ENCODE data around the gene AP1B1.

AP1B1 gene

GRCh38 chr22:29301716-29302401 is 86.5 kb downstream of the AP1B1 start:
- no peak for DNase-seq (ENCODE audit: low read depth in 1 of 2, low spot score in 1 of 2)
- in situ Hi-C loops (cut with HindIII; ENCODE audit: low pct_unique_long_range_greater_than_20kb, low sequenced_read_pairs) = no loop called here
- no peak for TF ChIP-seq JUND (IDR thresholded peaks at IDR 0.05; ENCODE audit: low read depth)

GRCh38 chr22:29300807-29301601 is 87.4 kb downstream of the AP1B1 start:
- no peak for TF ChIP-seq JUND (IDR thresholded peaks at IDR 0.05; ENCODE audit: low read depth)
- in situ Hi-C loops (cut with HindIII; ENCODE audit: low pct_unique_long_range_greater_than_20kb, low sequenced_read_pairs) = no loop called here
- no peak for DNase-seq (ENCODE audit: low read depth in 1 of 2, low spot score in 1 of 2)

GRCh38 chr22:29300467-29300806 is 87.9 kb downstream of the AP1B1 start:
- TF ChIP-seq JUND (IDR thresholded peaks at IDR 0.05; ENCODE audit: low read depth) = no peak
- DNase-seq (ENCODE audit: low read depth in 1 of 2, low spot score in 1 of 2) = no peak
- in situ Hi-C loops (cut with HindIII; ENCODE audit: low pct_unique_long_range_greater_than_20kb, low sequenced_read_pairs) = no loop called here

GRCh38 chr22:29299136-29299900 is 89.1 kb downstream of the AP1B1 start:
- DNase-seq (ENCODE audit: low read depth in 1 of 2, low spot score in 1 of 2) = no peak
- in situ Hi-C loops (cut with HindIII; ENCODE audit: low pct_unique_long_range_greater_than_20kb, low sequenced_read_pairs) = no loop called here
- no peak for TF ChIP-seq JUND (IDR thresholded peaks at IDR 0.05; ENCODE audit: low read depth)

- no peak for TF ChIP-seq JUND (IDR thresholded peaks at IDR 0.05; ENCODE audit: low read depth)
- in situ Hi-C loops (cut with HindIII; ENCODE audit: low pct_unique_long_range_greater_than_20kb, low sequenced_read_pairs) = no loop called here
- DNase-seq (ENCODE audit: low read depth in 1 of 2, low spot score in 1 of 2) = no peak
These were observed 89.7 kb downstream of the AP1B1 start for GRCh38 chr22:29298641-29299040.

GRCh38 chr22:29292379-29292778 is 96.0 kb downstream of the AP1B1 start:
- no peak for DNase-seq (ENCODE audit: low read depth in 1 of 2, low spot score in 1 of 2)
- TF ChIP-seq JUND (IDR thresholded peaks at IDR 0.05; ENCODE audit: low read depth) = no peak
- in situ Hi-C loops (cut with HindIII; ENCODE audit: low pct_unique_long_range_greater_than_20kb, low sequenced_read_pairs) = no loop called here

GRCh38 chr22:29291215-29291614 is 97.2 kb downstream of the AP1B1 start:
- no peak for TF ChIP-seq JUND (IDR thresholded peaks at IDR 0.05; ENCODE audit: low read depth)
- DNase-seq (ENCODE audit: low read depth in 1 of 2, low spot score in 1 of 2) = no peak
- in situ Hi-C loops (cut with HindIII; ENCODE audit: low pct_unique_long_range_greater_than_20kb, low sequenced_read_pairs) = no loop called here

- DNase-seq (ENCODE audit: low read depth in 1 of 2, low spot score in 1 of 2) = no peak
- in situ Hi-C loops (cut with HindIII; ENCODE audit: low pct_unique_long_range_greater_than_20kb, low sequenced_read_pairs) = no loop called here
- no peak for TF ChIP-seq JUND (IDR thresholded peaks at IDR 0.05; ENCODE audit: low read depth)
These were observed 98.3 kb downstream of the AP1B1 start for GRCh38 chr22:29290061-29290460.

- no peak for DNase-seq (ENCODE audit: low read depth in 1 of 2, low spot score in 1 of 2)
- in situ Hi-C loops (cut with HindIII; ENCODE audit: low pct_unique_long_range_greater_than_20kb, low sequenced_read_pairs) = no loop called here
- no peak for TF ChIP-seq JUND (IDR thresholded peaks at IDR 0.05; ENCODE audit: low read depth)
These were observed 99.5 kb downstream of the AP1B1 start for GRCh38 chr22:29288837-29289236.

GRCh38 chr22:29284196-29284595 is 104.2 kb downstream of the AP1B1 start:
- no peak for TF ChIP-seq JUND (IDR thresholded peaks at IDR 0.05; ENCODE audit: low read depth)
- in situ Hi-C loops (cut with HindIII; ENCODE audit: low pct_unique_long_range_greater_than_20kb, low sequenced_read_pairs) = no loop called here
- no peak for DNase-seq (ENCODE audit: low read depth in 1 of 2, low spot score in 1 of 2)

- TF ChIP-seq JUND (IDR thresholded peaks at IDR 0.05; ENCODE audit: low read depth) = no peak
- in situ Hi-C loops (cut with HindIII; ENCODE audit: low pct_unique_long_range_greater_than_20kb, low sequenced_read_pairs) = no loop called here
These were observed 110.4 kb downstream of the AP1B1 start for GRCh38 chr22:29277927-29278326.

More at GRCh38 chr22:29277927-29278326, 110.4 kb downstream of the AP1B1 start:
- DNase-seq (ENCODE audit: low read depth in 1 of 2, low spot score in 1 of 2) = no peak

Measured in T47D (cell line).